Measurements from ENCODE around the gene MBNL3. TPM values are rescaled to one million over a fixed set of nuclear protein-coding genes. Genes with fewer than 3 reads are reported as not detected.

The MBNL3 gene
- total RNA-seq, 6 donors from 2014 or later: 4.1 to 23.3 (median 17.4) TPM

DNA sequence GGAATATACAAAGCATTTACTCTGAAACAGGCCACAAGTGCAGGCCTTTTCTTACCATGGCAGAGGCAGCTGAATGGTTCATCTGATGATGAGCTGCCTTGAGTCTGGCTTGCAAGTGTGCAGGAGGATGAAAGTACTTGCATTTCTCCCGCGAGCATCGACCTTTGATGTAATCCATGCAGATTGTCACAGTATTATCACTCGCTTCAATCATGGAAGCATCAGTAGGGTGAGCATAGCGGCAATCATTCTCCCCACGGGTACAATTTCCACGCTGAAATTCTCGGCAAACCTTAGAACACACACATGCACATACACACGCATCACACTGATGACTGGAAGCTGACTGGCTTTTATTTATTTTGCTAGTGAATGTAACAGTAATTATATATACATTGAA, 98.0 kb downstream of the MBNL3 start:
- no peak overlapping the region for H3K4me3 ChIP-seq
- H3K4me1 ChIP-seq: no peaks in the 10 kb centered on the region
- no peak overlapping the region for H3K27ac ChIP-seq
- TF ChIP-seq, protein P1, sequence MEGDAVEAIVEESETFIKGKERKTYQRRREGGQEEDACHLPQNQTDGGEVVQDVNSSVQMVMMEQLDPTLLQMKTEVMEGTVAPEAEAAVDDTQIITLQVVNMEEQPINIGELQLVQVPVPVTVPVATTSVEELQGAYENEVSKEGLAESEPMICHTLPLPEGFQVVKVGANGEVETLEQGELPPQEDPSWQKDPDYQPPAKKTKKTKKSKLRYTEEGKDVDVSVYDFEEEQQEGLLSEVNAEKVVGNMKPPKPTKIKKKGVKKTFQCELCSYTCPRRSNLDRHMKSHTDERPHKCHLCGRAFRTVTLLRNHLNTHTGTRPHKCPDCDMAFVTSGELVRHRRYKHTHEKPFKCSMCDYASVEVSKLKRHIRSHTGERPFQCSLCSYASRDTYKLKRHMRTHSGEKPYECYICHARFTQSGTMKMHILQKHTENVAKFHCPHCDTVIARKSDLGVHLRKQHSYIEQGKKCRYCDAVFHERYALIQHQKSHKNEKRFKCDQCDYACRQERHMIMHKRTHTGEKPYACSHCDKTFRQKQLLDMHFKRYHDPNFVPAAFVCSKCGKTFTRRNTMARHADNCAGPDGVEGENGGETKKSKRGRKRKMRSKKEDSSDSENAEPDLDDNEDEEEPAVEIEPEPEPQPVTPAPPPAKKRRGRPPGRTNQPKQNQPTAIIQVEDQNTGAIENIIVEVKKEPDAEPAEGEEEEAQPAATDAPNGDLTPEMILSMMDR (IDR thresholded peaks at IDR 0.05): no peak
- TF ChIP-seq POLR2A (IDR thresholded peaks at IDR 0.05): no peak
- TF ChIP-seq POLR2AphosphoS5 (IDR thresholded peaks at IDR 0.05): no peak
- TF ChIP-seq EP300 (IDR thresholded peaks at IDR 0.05): no peak
- DNase-seq: no peak
- H3K9me3 ChIP-seq: no peaks in the 10 kb centered on the region
- ATAC-seq (ENCODE audit: low FRiP score in 2 of 2): no peak
- no peaks in the 10 kb centered on the region for H3K36me3 ChIP-seq
- 83 to 94% methylated on average over 7 to 9 of the region's 9 CpGs for WGBS, 2 donors
- no peaks in the 10 kb centered on the region for H3K27me3 ChIP-seq

DNA sequence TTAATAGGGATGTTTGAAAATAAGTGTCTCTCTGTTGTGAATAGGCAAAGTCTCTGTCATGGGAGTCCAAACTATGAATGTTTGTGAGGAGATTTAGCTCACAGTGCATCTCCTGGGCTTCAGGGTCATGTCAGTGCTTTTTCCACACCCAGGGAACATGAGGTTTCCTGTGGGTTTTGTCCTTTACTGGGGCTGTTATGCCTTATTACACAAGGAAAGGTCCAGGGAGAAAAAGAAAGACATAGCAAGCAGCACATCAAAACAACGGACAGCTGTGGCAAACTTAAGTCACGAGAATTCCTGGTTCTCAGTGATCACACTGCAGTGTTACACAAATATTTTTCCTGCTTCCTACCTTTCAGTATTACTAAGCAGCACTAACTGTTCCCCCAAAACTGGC, 99.4 kb downstream of the MBNL3 start:
- no peak for DNase-seq
- Histone ChIP-seq H3K27ac (no peak overlapping the region), H3K27me3 (no peaks in the 10 kb centered on the region), H3K36me3 (no peaks in the 10 kb centered on the region), H3K4me3 (no peak overlapping the region), H3K4me1 (no peaks in the 10 kb centered on the region), H3K9me3 (no peaks in the 10 kb centered on the region)
- 78 to 100% methylated on average over 2 of the region's 2 CpGs for WGBS, 2 donors
- no peak for ATAC-seq (ENCODE audit: low FRiP score in 2 of 2)
- TF ChIP-seq POLR2AphosphoS5 (IDR thresholded peaks at IDR 0.05) (no peak), EP300 (IDR thresholded peaks at IDR 0.05) (no peak), POLR2A (IDR thresholded peaks at IDR 0.05) (no peak)
- TF ChIP-seq, protein P1 (IDR thresholded peaks at IDR 0.05): no peak

DNA sequence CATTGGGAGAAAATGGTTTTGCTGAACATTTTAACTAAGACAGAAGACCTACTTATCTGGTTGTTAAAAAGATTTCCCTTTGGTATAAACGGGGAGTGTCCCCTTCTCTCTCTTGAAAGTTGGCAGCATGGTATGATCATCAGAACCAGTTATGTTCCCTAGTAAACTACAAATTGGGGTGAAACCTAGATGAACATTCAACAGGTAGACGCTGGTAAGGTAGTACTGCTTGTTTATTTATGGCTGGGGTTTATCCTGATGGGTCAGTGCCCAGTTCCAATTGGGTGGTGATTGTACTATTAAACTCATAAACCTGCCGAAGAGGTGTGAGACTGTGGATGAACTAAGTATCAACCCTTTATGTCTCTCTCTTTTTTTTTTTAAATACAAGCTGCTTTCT, 100.5 kb downstream of the MBNL3 start:
- 73 to 88% methylated on average over 3 of the region's 3 CpGs for WGBS, 2 donors
- no peaks in the 10 kb centered on the region for H3K9me3 ChIP-seq
- TF ChIP-seq POLR2A (IDR thresholded peaks at IDR 0.05): no peak
- TF ChIP-seq, protein P1 (IDR thresholded peaks at IDR 0.05): no peak
- TF ChIP-seq EP300 (IDR thresholded peaks at IDR 0.05): no peak
- no peak overlapping the region for H3K27ac ChIP-seq
- ATAC-seq (ENCODE audit: low FRiP score in 2 of 2): no peak
- H3K4me1 ChIP-seq: no peaks in the 10 kb centered on the region
- no peak for DNase-seq
- no peak overlapping the region for H3K4me3 ChIP-seq
- no peaks in the 10 kb centered on the region for H3K27me3 ChIP-seq
- H3K36me3 ChIP-seq: no peaks in the 10 kb centered on the region

DNA sequence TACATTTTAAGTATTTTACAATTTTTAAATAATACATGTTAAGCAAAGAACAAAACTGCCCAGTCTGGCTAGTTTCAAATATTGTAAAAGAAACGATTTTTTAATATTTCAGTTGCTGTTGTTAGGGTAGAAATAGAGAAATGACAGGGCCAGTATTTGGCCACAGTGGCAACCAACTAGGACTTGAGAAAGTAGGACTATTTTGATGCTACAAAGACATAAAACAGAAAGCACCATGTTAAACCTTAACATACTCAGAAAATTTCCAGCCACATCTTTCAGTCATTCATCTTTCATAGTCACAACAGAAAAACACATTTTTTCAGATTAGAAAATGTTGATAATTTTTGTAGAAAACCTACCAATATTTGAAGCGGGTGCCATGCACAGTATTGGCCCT, 104.5 kb downstream of the MBNL3 start:
- no peaks in the 10 kb centered on the region for H3K36me3 ChIP-seq
- no peaks in the 10 kb centered on the region for H3K27me3 ChIP-seq
- H3K4me1 ChIP-seq: no peaks in the 10 kb centered on the region
- TF ChIP-seq EP300 (IDR thresholded peaks at IDR 0.05) (no peak), POLR2AphosphoS5 (IDR thresholded peaks at IDR 0.05) (no peak), POLR2A (IDR thresholded peaks at IDR 0.05) (no peak)
- TF ChIP-seq, protein P1 (IDR thresholded peaks at IDR 0.05): no peak
- H3K9me3 ChIP-seq: no peaks in the 10 kb centered on the region
- no peak overlapping the region for H3K27ac ChIP-seq
- DNase-seq: no peak
- ATAC-seq (ENCODE audit: low FRiP score in 2 of 2): no peak
- no peak overlapping the region for H3K4me3 ChIP-seq
- 80 to 87% methylated on average over 2 of the region's 2 CpGs for WGBS, 2 donors

DNA sequence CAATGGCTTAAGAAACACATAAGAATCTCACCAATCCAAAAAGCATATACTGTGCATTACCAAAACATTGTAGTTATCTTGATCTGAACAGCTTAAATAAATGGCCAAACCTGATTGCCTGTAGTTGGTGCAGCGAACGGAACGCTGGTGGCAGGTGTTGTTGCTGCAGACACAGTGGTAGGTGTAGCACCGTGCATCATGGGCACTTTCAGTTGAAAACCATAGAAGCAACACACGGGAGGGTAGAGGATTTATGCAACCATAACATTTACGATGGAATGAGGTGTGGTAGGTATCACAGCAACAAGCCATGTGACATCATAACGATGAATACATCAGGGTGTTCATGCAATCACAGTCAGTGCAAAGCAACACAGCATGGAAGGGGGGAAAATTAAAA, 106.8 kb downstream of the MBNL3 start:
- WGBS, 2 donors: 82 to 98% methylated on average over 7 of the region's 7 CpGs
- no peaks in the 10 kb centered on the region for H3K27me3 ChIP-seq
- no peaks in the 10 kb centered on the region for H3K36me3 ChIP-seq
- no peaks in the 10 kb centered on the region for H3K9me3 ChIP-seq
- ATAC-seq (ENCODE audit: low FRiP score in 2 of 2) (no peak), DNase-seq (no peak)
- H3K27ac ChIP-seq: no peak overlapping the region
- H3K4me1 ChIP-seq: no peaks in the 10 kb centered on the region
- no peak for TF ChIP-seq EP300 (IDR thresholded peaks at IDR 0.05)
- no peak for TF ChIP-seq POLR2AphosphoS5 (IDR thresholded peaks at IDR 0.05)
- TF ChIP-seq POLR2A (IDR thresholded peaks at IDR 0.05): no peak
- TF ChIP-seq, protein P1 (IDR thresholded peaks at IDR 0.05): no peak
- H3K4me3 ChIP-seq: no peak overlapping the region
